IMR-90 (cell line): ENCODE measurements around the gene TTC7B. TPM values are rescaled to one million over a fixed set of nuclear protein-coding genes. Genes with fewer than 3 reads are reported as not detected.

Experiments used
- ATAC-seq: fragments of 200-7000 bp; cut with Tn5 transposase; 2 replicates; pipeline ENCODE4 v1.9.1; 2020; ENCODE audit warnings: low read depth, mild to moderate bottlenecking, moderate library complexity
- BruUV-seq: library from RNA; stranded (reverse); fragments of 400-500 nt; replicated peaks from 2 replicates; lab custom pipeline; 2021; lab: Mats Ljungman, UMichigan
- CTCF ChIA-PET: fragments of 300-600 bp; formaldehyde crosslinking; extraction: SDS; loops from one replicate; lab custom pipeline; 2021; ENCODE audit warnings: antibody characterized with exemption; lab: Yijun Ruan, JAX
- POLR2A ChIA-PET: fragments of 300-600 bp; sonication (Branson Sonifier 250); formaldehyde crosslinking; loops from one replicate; lab custom pipeline; 2022; ENCODE audit warnings: antibody characterized with exemption; ENCODE audit not compliant: unreplicated experiment; lab: Charles Lee
- DNase-seq: peaks from one replicate; pipeline ENCODE4 v3.0.0; 2013
- H2AFZ ChIP-seq: replicated peaks from 2 replicates; pipeline ENCODE3; 2013; ENCODE audit warnings: low read length, mild to moderate bottlenecking; ENCODE audit not compliant: poor library complexity
- H2AK5ac ChIP-seq: 2 replicates; pipeline ENCODE4 v1.6.1; 2013; ENCODE audit warnings: low read depth, low read length, inconsistent platforms
- H2AK9ac ChIP-seq: replicated peaks from 2 replicates; pipeline ENCODE3; 2013; ENCODE audit warnings: mild to moderate bottlenecking, low read depth, low read length, moderate library complexity; ENCODE audit not compliant: poor library complexity
- H2BK120ac ChIP-seq: 2 replicates; pipeline ENCODE4 v1.6.1; 2013; ENCODE audit warnings: low read depth, low read length, inconsistent platforms
- H2BK15ac ChIP-seq: 3 replicates; pipeline ENCODE4 v1.6.1; 2013; ENCODE audit warnings: low read depth, low read length, inconsistent platforms
- H2BK20ac ChIP-seq: 2 replicates; pipeline ENCODE4 v1.6.1; 2013; ENCODE audit warnings: low read depth, mild to moderate bottlenecking, inconsistent platforms, low read length, moderate library complexity
- H2BK5ac ChIP-seq: 2 replicates; pipeline ENCODE4 v1.6.1; 2013; ENCODE audit warnings: mild to moderate bottlenecking, low read depth, low read length, inconsistent platforms; ENCODE audit not compliant: poor library complexity, severe bottlenecking
- H3K14ac ChIP-seq: replicated peaks from 2 replicates; pipeline ENCODE4 v1.6.1; 2013; ENCODE audit warnings: low read depth, low read length, inconsistent platforms
- H3K18ac ChIP-seq: 2 replicates; pipeline ENCODE4 v1.6.1; 2013; ENCODE audit warnings: low read depth, low read length, control low read depth
- H3K23ac ChIP-seq: 2 replicates; pipeline ENCODE4 v1.6.1; 2013; ENCODE audit warnings: low read depth, low read length, inconsistent platforms
- H3K27ac ChIP-seq: 2 replicates; pipeline ENCODE4 v1.5.1; 2013; ENCODE audit warnings: mild to moderate bottlenecking, control low read depth, low read length; ENCODE audit not compliant: insufficient read depth
- H3K27me3 ChIP-seq: 2 replicates; pipeline ENCODE4 v1.6.1; 2013; ENCODE audit warnings: low read length; ENCODE audit not compliant: control insufficient read depth, insufficient read depth
- H3K36me3 ChIP-seq: 2 replicates; pipeline ENCODE4 v1.6.1; 2013; ENCODE audit warnings: low read length, mixed read lengths; ENCODE audit not compliant: control insufficient read depth, insufficient read depth
- H3K4ac ChIP-seq: 2 replicates; pipeline ENCODE4 v1.6.1; 2013; ENCODE audit warnings: low read depth, low read length, inconsistent platforms
- H3K4me1 ChIP-seq: 2 replicates; pipeline ENCODE4 v1.6.1; 2013; ENCODE audit warnings: low read length, mixed read lengths; ENCODE audit not compliant: control insufficient read depth, insufficient read depth
- H3K4me2 ChIP-seq: 2 replicates; pipeline ENCODE4 v1.6.1; 2013; ENCODE audit warnings: low read depth, mild to moderate bottlenecking, control low read depth, low read length, moderate library complexity
- H3K4me3 ChIP-seq: 2 replicates; pipeline ENCODE4 v1.5.1; 2013; ENCODE audit warnings: low read depth, mild to moderate bottlenecking, control low read depth, low read length, moderate library complexity; ENCODE audit not compliant: insufficient read depth
- H3K56ac ChIP-seq: 2 replicates; pipeline ENCODE4 v1.6.1; 2013; ENCODE audit warnings: low read length, inconsistent platforms; ENCODE audit not compliant: insufficient read depth; ENCODE audit errors: extremely low read depth
- H3K79me1 ChIP-seq, 2 experiments: 2 replicates each; pipeline ENCODE4 v1.6.1; 2013; ENCODE audit warnings: low read length in 2 of 2, inconsistent platforms in 1 of 2, low read depth in 1 of 2
- H3K9ac ChIP-seq: 2 replicates; pipeline ENCODE4 v1.6.1; 2013; ENCODE audit warnings: low read depth, low read length, control low read depth
- H3K9me1 ChIP-seq: 2 replicates; pipeline ENCODE4 v1.6.1; 2013; ENCODE audit warnings: low read length, inconsistent platforms; ENCODE audit not compliant: insufficient read depth
- H3K9me3 ChIP-seq: 2 replicates; pipeline ENCODE4 v1.6.1; 2013; ENCODE audit warnings: low read length; ENCODE audit not compliant: control insufficient read depth, insufficient read depth
- H4K20me1 ChIP-seq: 2 replicates; pipeline ENCODE4 v1.6.1; 2013; ENCODE audit warnings: low read length, inconsistent platforms; ENCODE audit not compliant: insufficient read depth
- H4K5ac ChIP-seq: 2 replicates; pipeline ENCODE4 v1.6.1; 2013; ENCODE audit warnings: mild to moderate bottlenecking, low read depth, low read length, control low read depth
- H4K8ac ChIP-seq, 2 experiments: 2 replicates each; pipeline ENCODE4 v1.6.1; 2013; ENCODE audit warnings: low read depth in 2 of 2, low read length in 2 of 2, control low read depth in 1 of 2, inconsistent platforms in 1 of 2
- H4K91ac ChIP-seq: 2 replicates; pipeline ENCODE4 v1.6.1; 2013; ENCODE audit warnings: low read depth, low read length, inconsistent platforms; ENCODE audit not compliant: insufficient read depth
- MAZ ChIP-seq: IDR thresholded peaks from 2 replicates; pipeline ENCODE4 v1.6.1; 2012; ENCODE audit warnings: low read depth, mild to moderate bottlenecking, low read length, improper control_type of control experiment, moderate library complexity, borderline replicate concordance
- POLR2A ChIP-seq: IDR thresholded peaks from 2 replicates; pipeline ENCODE4 v1.6.1; 2012; ENCODE audit warnings: mild to moderate bottlenecking, low read depth, low read length
- RCOR1 ChIP-seq: IDR thresholded peaks from 2 replicates; pipeline ENCODE4 v1.6.1; 2012; ENCODE audit warnings: mild to moderate bottlenecking, low read length, improper control_type of control experiment; ENCODE audit not compliant: insufficient replicate concordance
- RFX5 ChIP-seq: IDR thresholded peaks from 2 replicates; pipeline ENCODE4 v1.8.0; 2012; ENCODE audit warnings: low read depth, mild to moderate bottlenecking, low read length, moderate library complexity
- WGBS, 2 experiments: methylation state at CpG; one replicate each; pipeline versions ENCODE4 v1.1.5 to v1.1.7; 2013; ENCODE audit warnings: missing lambda C conversion rate in 2 of 2; ENCODE audit not compliant: insufficient read length in 1 of 2; ENCODE audit errors: extremely low coverage in 2 of 2; 5-methylcytosine and 5-hydroxymethylcytosine counted together
- dilution Hi-C: fragments of 300-500 bp; cut with HindIII; formaldehyde crosslinking; loops from one replicate; pipeline ENCODE4 v1.14.3; 2018; ENCODE audit warnings: low sequenced_read_pairs; ENCODE audit not compliant: unreplicated experiment
- in situ Hi-C: fragments of 300-500 bp; cut with MboI; formaldehyde crosslinking; loops from 3 replicates; pipeline ENCODE4 v1.14.3; 2019; ENCODE audit warnings: low sequenced_read_pairs, inconsistent platforms, mixed read lengths
- intact Hi-C: fragments of 100-400 bp; cut with micrococcal nuclease; formaldehyde crosslinking; loops from 2 replicates; pipeline ENCODE4 v1.10.0; 2022
- polyA plus RNA-seq, 3 experiments: library from polyadenylated mRNA; depleted of rRNA; stranded (reverse); fragments of >200 nt; gene quantifications; 2 replicates each; pipeline ENCODE4 v1.2.3, GENCODE V29; 2012; ENCODE audit warnings: low replicate concordance in 1 of 3
- total RNA-seq: library from RNA; depleted of rRNA; stranded (reverse); fragments of >200 nt; gene quantifications from 2 replicates; pipeline ENCODE4 v1.2.3, GENCODE V29; 2012

The TTC7B gene
- total and polyA plus RNA-seq, 2 of the 4 experiments (the other 2 are of a cell fraction): 18.1 to 35.3 TPM

- POLR2A ChIA-PET: no interaction called here
- TF ChIP-seq RFX5 (no peak), POLR2A (no peak), RCOR1 (no peak), MAZ (no peak)
- WGBS, 2 experiments: 90% methylated on average over 2 of the region's 9 CpGs; no CpG with 5 or more reads in 1 of the 2 experiments
Observed at GRCh38 chr14:90629471-90629870, 186.8 kb downstream of the TTC7B start.

More at GRCh38 chr14:90629471-90629870, 186.8 kb downstream of the TTC7B start:
- H3K56ac ChIP-seq: no peak overlapping the region
- H4K20me1 ChIP-seq: no peaks in the 10 kb centered on the region
- ATAC-seq (peak; percentile 40; the same call in 1 of the 2 replicates), DNase-seq (peak; percentile 23)
- dilution Hi-C loops (no loop called here), in situ Hi-C loops (no loop called here), intact Hi-C loops (no loop called here)
- no peak overlapping the region for H4K8ac ChIP-seq
- no peak overlapping the region for H2BK5ac ChIP-seq
- no peaks in the 10 kb centered on the region for H3K9me3 ChIP-seq
- H3K4me1 ChIP-seq: peaks cover 15% of the 10 kb centered on the region
- H3K23ac ChIP-seq: no peak overlapping the region
- H2AK9ac ChIP-seq: no peak overlapping the region
- no peak overlapping the region for H3K4ac ChIP-seq
- no peak overlapping the region for H4K5ac ChIP-seq
- H3K14ac ChIP-seq: no peak overlapping the region
- no peak overlapping the region for H3K4me3 ChIP-seq
- no peak overlapping the region for H3K27ac ChIP-seq
- H3K18ac ChIP-seq: no peak overlapping the region
- H3K27me3 ChIP-seq: no peaks in the 10 kb centered on the region
- CTCF ChIA-PET: interaction anchor here (0.6 kb wide), 1 partner anchor 126 kb away, joined by 4 read pairs; no protein-coding TSS in a partner anchor
- H3K9ac ChIP-seq: no peak overlapping the region
- H3K79me1 ChIP-seq: 0 out of 4 replicates have a peak, but pooled peaks cover 0 to 2% of the 10 kb centered on the region in 2 experiments
- no peak overlapping the region for H3K4me2 ChIP-seq
- no peak overlapping the region for H2BK20ac ChIP-seq
- no peak overlapping the region for H4K91ac ChIP-seq
- H3K36me3 ChIP-seq: no peaks in the 10 kb centered on the region
- H2AFZ ChIP-seq: no peak overlapping the region
- H2BK15ac ChIP-seq: no peak overlapping the region
- no TSS peak for BruUV-seq
- no peak overlapping the region for H2AK5ac ChIP-seq
- peaks cover 13% of the 10 kb centered on the region; the same call in 1 of the 2 replicates for H3K9me1 ChIP-seq
- no peak overlapping the region for H2BK120ac ChIP-seq
